Measurements from ENCODE around the gene OTX1. TPM values are rescaled to one million over a fixed set of nuclear protein-coding genes. Genes with fewer than 3 reads are reported as not detected.

Gene OTX1
- total RNA-seq, 2 experiments from 2014 or later = 0.26 to 0.58 TPM

DNA sequence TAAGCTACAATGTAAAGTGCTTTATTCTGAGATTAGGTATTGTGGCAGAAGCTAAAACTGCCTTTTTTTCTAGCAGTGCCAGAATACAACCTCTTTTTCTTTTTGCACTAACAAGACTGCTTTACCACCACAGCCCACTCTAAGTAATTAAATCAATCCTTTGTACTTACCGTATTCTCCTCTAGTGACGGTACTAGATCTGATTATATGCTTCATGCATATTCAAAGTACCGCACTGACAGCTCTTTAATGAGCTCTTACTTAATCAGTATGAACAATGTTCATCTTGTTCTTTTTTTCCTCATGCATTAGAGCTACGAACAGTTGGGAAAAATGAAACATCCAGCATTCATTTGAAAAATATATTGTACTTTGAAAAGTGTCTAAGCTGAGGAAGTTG lies 16.1 kb upstream of the OTX1 start:
- Mint-ChIP-seq H3K36me3 (no peaks in the 10 kb centered on the region), H3K9me3 (ENCODE audit: low read depth) (no peaks in the 10 kb centered on the region), H3K27ac (no peak overlapping the region), H3K4me3 (no peak overlapping the region), H3K27me3 (peaks cover 3% of the 10 kb centered on the region), H3K4me1 (no peaks in the 10 kb centered on the region)
- ATAC-seq (no peak), DNase-seq (no peak)
- CTCF ChIA-PET = no interaction called here

DNA sequence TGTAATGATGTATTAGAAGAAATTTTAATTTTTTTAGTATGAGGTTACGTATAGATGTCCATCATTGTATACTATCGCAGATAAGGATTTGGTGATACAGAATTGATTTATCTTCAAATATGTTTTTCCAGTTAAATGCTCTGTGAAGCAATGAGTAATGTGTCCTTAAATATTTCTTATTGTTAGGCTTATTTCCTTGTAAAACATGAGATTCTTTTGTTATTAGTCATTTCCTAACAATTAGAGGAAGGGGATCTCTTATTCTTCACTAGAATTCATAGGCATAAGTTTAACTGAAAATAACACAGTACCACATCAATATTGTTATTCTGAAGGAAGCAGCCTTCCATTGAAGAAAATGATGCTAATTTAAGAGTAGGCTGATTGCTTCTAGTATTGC lies 15.5 kb upstream of the OTX1 start:
- CTCF ChIA-PET = no interaction called here
- Mint-ChIP-seq H3K9me3 (ENCODE audit: low read depth) (no peaks in the 10 kb centered on the region), H3K4me1 (no peaks in the 10 kb centered on the region), H3K4me3 (no peak overlapping the region), H3K27ac (no peak overlapping the region), H3K36me3 (no peaks in the 10 kb centered on the region), H3K27me3 (peaks cover 3% of the 10 kb centered on the region)
- DNase-seq (no peak), ATAC-seq (no peak)

- Mint-ChIP-seq H3K36me3 (no peaks in the 10 kb centered on the region), H3K9me3 (ENCODE audit: low read depth) (no peaks in the 10 kb centered on the region), H3K4me3 (no peak overlapping the region), H3K4me1 (no peaks in the 10 kb centered on the region), H3K27ac (no peak overlapping the region), H3K27me3 (peaks cover 3% of the 10 kb centered on the region)
- DNase-seq (no peak), ATAC-seq (no peak)
- CTCF ChIA-PET = no interaction called here
Observed at GRCh38 chr2:63035660-63036059, 15.0 kb upstream of the OTX1 start.

DNA sequence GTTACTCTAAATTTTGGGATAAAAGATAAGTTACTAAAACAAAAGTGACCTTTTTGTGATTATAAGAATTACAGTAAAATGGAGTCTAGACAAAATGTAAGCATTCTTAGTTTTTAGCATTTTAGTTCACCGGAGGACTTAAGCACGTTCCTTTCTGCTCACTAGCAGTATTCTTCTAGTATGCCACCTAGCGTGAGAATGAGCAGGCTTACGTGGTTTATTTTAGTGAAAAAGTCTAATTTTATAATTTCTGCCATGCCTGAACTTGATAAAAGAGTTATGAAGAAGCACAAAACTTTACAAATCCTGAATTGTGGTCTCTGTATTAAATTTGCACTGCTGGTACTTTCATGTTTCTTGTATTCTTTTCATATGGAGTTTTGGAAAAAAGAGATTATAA lies 12.6 kb upstream of the OTX1 start:
- H3K27me3 Mint-ChIP-seq = peaks cover 3% of the 10 kb centered on the region
- no peaks in the 10 kb centered on the region for H3K4me1 Mint-ChIP-seq
- no peaks in the 10 kb centered on the region for H3K36me3 Mint-ChIP-seq
- ATAC-seq (no peak), DNase-seq (no peak)
- no peak overlapping the region for H3K4me3 Mint-ChIP-seq
- no peak overlapping the region for H3K27ac Mint-ChIP-seq
- no peaks in the 10 kb centered on the region for H3K9me3 Mint-ChIP-seq (ENCODE audit: low read depth)
- CTCF ChIA-PET = no interaction called here

DNA sequence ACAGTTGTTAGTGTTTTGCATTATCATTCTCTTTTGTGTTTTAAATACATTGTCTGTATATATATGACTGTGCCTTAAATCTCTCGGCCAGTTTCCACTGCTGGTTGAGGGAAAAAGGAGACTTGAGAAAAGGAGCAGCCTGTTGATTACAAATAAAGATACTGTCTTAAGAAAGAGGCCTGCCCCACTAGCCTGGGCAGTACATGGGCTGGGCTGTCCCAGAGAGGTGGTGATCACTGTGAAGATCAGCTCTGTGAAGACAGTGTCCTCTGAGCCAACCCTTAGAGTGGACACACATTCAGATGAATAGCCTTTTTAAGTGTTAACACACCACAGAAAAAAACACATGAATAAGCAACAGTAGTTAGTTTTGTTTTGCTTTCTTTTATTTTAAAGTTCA lies 10.0 kb upstream of the OTX1 start:
- Mint-ChIP-seq H3K4me1 (no peaks in the 10 kb centered on the region), H3K9me3 (ENCODE audit: low read depth) (no peaks in the 10 kb centered on the region), H3K4me3 (no peak overlapping the region), H3K36me3 (peaks cover 4% of the 10 kb centered on the region), H3K27me3 (peaks cover 7% of the 10 kb centered on the region), H3K27ac (no peak overlapping the region)
- no peak for DNase-seq
- CTCF ChIA-PET = no interaction called here
- ATAC-seq = no peak

DNA sequence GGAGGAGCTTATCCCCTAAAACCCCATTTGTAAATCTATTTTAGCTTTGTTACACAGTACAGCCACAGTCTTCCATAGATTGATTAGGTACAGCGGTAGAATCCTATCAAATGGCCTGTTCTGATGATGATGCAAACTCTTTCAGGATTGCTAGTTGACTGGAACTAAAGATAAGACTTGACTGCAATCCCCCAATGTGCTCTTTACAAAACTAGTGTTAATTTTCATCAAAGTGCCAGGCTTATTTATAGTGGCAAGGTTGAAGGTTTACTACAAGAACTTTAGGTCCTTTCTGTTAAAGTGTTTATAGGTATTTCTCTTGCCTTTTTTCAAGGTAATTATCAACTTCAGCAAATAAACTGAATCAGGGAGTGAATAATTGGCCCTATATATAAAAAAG lies 9.0 kb upstream of the OTX1 start:
- no peak for ATAC-seq
- Mint-ChIP-seq H3K9me3 (ENCODE audit: low read depth) (no peaks in the 10 kb centered on the region), H3K4me3 (no peak overlapping the region), H3K36me3 (peaks cover 8% of the 10 kb centered on the region), H3K27ac (no peak overlapping the region), H3K27me3 (peaks cover 17% of the 10 kb centered on the region), H3K4me1 (no peaks in the 10 kb centered on the region)
- no peak for DNase-seq
- CTCF ChIA-PET = no interaction called here

DNA sequence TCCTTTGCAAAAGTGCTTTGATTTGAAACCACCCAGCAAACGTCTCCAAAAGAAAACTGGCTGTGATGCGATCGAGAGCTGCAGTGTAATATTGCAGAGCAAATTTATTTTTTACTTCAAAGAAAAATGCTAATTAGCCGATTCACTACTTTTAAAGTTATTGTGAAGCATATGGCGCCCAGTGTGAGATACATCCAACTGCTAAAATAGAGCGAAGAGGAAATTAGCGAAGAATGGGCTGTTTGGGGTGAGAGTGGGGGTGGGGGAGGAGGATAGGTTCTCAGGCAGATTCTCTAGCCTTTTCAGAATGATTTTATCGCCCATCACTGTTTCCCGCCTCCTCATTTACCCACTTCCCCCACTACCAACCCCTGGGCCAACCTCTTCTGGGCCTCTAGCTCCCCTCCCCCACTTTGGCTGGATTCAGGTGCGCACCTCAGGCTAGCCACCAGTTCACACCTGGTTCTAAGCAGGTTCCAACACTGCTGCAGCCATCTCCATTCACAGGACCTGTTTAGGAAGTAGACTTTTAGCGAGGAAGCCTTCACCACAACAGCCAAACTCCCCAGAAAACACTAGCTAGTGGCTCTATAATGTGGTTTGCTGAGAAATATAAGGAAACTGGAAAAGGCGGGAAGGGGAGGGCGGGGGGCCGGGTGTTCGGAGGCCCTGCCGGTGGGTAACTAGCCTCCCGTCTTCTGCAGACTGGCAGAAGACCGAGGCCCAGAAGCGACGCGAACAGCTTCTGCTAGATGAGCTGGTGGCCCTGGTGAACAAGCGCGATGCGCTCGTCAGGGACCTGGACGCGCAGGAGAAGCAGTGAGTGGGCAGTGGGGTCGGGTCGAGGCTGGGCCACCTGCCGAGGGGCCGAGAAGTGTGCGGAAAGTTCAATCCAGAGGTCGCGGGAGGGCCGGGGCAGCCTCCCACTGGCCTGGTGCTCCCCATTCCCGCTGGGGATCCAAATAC lies 6.0 kb upstream of the OTX1 start:
- CTCF ChIA-PET = no interaction called here
- Mint-ChIP-seq H3K4me3 (no peak overlapping the region), H3K36me3 (peaks cover 9% of the 10 kb centered on the region), H3K27ac (no peak overlapping the region), H3K4me1 (peaks cover 21% of the 10 kb centered on the region), H3K27me3 (peaks cover 47% of the 10 kb centered on the region), H3K9me3 (ENCODE audit: low read depth) (no peaks in the 10 kb centered on the region)
- no peak for ATAC-seq
- DNase-seq = no peak

DNA sequence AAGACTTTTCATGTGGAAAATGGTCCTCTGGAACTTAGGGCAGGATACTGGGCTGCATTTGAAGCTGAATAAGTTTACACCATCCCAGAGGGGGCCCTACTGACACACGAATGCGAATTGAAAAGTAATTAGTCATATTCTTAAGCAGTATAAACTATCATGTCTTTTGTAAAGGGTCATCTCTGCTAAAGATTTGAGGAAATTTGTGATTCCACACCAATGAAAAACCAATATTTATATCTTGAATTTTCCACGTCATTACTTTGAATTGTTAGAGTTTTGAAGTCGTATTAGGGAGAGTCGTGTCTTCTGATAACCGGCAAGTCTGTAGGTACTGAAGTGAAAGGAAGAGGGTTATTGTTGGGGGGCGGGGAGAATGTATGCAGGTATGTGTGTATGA lies 4.1 kb upstream of the OTX1 start:
- H3K4me1 Mint-ChIP-seq = peaks cover 27% of the 10 kb centered on the region
- DNase-seq (no peak), ATAC-seq (no peak)
- CTCF ChIA-PET = no interaction called here
- no peak overlapping the region for H3K27ac Mint-ChIP-seq
- peaks cover 59% of the 10 kb centered on the region for H3K27me3 Mint-ChIP-seq
- H3K36me3 Mint-ChIP-seq = peaks cover 9% of the 10 kb centered on the region
- no peak overlapping the region for H3K4me3 Mint-ChIP-seq
- no peaks in the 10 kb centered on the region for H3K9me3 Mint-ChIP-seq (ENCODE audit: low read depth)

GRCh38 chr2:63046961-63047320 lies 3.7 kb upstream of the OTX1 start:
- peaks cover 27% of the 10 kb centered on the region for H3K4me1 Mint-ChIP-seq
- peaks cover 61% of the 10 kb centered on the region for H3K27me3 Mint-ChIP-seq
- no peaks in the 10 kb centered on the region for H3K9me3 Mint-ChIP-seq (ENCODE audit: low read depth)
- peaks cover 9% of the 10 kb centered on the region for H3K36me3 Mint-ChIP-seq
- H3K4me3 Mint-ChIP-seq = peak overlapping the region; percentile 42
- ATAC-seq (no peak), DNase-seq (no peak)
- CTCF ChIA-PET = no interaction called here
- no peak overlapping the region for H3K27ac Mint-ChIP-seq

- Mint-ChIP-seq H3K27me3 (peaks cover 68% of the 10 kb centered on the region), H3K27ac (no peak overlapping the region), H3K9me3 (ENCODE audit: low read depth) (no peaks in the 10 kb centered on the region), H3K4me3 (peak overlapping the region; percentile 78), H3K36me3 (peaks cover 9% of the 10 kb centered on the region), H3K4me1 (peaks cover 32% of the 10 kb centered on the region)
- DNase-seq (no peak), ATAC-seq (no peak)
- CTCF ChIA-PET = interaction anchor here (0.6 kb wide), 1 partner anchor 655 kb away, joined by 4 read pairs; no protein-coding TSS in a partner anchor
Observed at GRCh38 chr2:63047321-63048279, 3.0 kb upstream of the OTX1 start.

- Mint-ChIP-seq H3K4me1 (peaks cover 36% of the 10 kb centered on the region), H3K9me3 (ENCODE audit: low read depth) (no peaks in the 10 kb centered on the region), H3K27me3 (peaks cover 76% of the 10 kb centered on the region), H3K4me3 (peak overlapping the region; percentile 78), H3K27ac (peak overlapping the region; percentile 63), H3K36me3 (peaks cover 9% of the 10 kb centered on the region)
- no peak for DNase-seq
- no peak for ATAC-seq
- CTCF ChIA-PET = interaction anchor here (0.6 kb wide), 1 partner anchor 654 kb away, joined by 4 read pairs; no protein-coding TSS in a partner anchor
Observed at GRCh38 chr2:63048367-63049171, 2.1 kb upstream of the OTX1 start.

DNA sequence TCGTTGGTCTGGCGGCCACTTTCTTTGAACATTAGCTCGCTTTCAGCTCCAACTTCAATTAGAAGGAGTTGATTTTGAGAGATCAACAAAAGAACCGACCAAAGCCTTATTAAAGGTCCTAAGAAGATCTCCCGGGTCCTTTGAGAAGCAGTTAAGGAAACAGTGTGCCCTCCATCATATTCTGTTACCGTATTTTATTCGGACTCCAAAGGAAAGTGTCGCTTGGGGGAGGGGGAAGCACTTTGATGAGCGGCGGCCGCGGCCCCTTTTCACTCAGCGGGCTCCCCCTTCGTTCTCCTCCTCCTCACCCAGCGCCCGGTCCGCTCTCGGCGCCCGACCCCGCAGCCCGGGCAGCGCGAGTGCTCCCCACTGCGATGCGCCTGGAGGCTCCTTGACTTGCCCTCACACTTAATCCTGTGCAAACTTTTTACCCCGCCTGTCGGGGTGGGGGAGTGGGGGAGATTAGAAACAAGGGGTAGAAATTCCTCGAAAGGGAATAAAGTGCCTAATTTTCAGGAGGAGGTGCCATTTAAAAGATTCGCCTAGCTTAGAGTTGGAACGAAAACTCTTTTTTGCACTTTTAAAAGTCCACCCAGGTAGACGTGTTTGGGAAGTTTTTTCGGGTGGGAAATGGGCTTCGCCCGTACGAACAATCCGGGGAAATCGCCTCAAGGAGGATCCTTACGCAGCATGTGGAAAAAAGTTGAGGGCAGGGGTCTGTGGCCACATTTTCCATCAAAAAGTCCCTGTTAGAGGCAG lies 1.2 kb upstream of the OTX1 start:
- H3K4me3 Mint-ChIP-seq = peak overlapping the region; percentile 78
- CTCF ChIA-PET = interaction anchor here (1.0 kb wide), 1 partner anchor 11 kb away, joined by 4 read pairs; no protein-coding TSS in a partner anchor
- H3K4me1 Mint-ChIP-seq = peaks cover 40% of the 10 kb centered on the region
- peaks cover 9% of the 10 kb centered on the region for H3K36me3 Mint-ChIP-seq
- ATAC-seq (no peak), DNase-seq (no peak)
- H3K27ac Mint-ChIP-seq = no peak overlapping the region
- H3K27me3 Mint-ChIP-seq = peaks cover 82% of the 10 kb centered on the region
- H3K9me3 Mint-ChIP-seq (ENCODE audit: low read depth) = no peaks in the 10 kb centered on the region

All from activated CD8-positive, alpha-beta memory T cell treated with anti-CD3 and anti-CD28 coated beads, Interleukin-2, amount 10 ng/mL, durations not matched to agents 7 days and 5 days (primary cell).